GM21515 (cell line): Measurements from ENCODE around the gene PRSS21.

Experiments
- ATAC-seq: cut with Tn5 transposase; IDR thresholded peaks from one replicate; pipeline ENCODE4 v1.9.1; 2021; ENCODE audit not compliant: unreplicated experiment

PRSS21 gene

DNA sequence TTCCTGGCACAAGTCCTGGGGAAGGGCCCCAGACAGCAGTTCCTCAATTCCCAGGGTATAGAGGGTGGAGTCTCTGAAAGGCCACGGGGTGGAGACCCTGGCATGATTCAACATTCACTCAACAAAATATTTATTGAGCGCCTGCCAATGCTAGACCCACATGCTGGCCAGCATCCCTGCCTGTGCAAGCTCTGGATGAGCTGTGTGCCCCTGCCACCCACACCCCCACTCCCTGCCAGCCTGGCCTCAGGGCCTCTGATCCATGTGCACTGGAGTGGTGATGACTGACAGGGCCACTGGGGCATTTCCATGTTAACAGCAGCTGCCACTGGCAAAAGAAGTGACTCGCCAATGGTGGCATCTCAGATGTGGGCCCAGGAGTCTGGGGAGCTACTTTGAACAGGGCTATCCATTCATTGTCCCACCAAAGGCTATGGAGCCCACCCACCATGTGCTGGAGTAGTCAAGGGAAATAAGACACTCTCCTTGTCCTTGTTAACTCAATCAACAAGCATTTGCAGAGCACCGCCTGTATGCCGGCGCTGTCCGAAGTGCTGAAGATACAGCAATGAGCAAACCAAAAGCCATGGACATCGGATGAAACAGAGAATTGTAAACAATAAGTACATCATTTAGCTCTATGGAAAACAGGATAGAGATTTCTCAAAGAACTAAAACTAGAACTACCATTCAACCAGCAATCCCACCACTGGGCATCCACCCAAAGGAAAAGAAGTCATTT lies 44.0 kb downstream of the PRSS21 start:
- ATAC-seq = no peak

DNA sequence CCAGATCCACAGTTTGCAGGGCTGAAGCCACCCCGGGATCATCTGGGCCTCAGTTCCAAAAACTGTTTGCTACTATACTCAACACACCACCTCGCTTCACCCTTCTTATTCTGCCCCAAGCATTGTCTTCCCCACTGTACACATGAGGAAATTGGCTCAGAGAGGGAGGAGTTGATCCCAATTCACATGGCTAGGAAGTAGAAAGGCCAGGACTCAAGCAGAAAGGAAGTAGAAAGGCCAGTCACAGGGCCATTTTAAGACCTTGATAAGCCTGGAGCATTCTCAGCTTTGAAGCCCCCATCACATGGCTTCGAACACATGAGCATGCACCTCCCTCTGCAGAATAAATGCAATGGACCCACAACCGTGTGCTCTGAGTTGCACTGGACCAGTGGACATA lies 48.6 kb downstream of the PRSS21 start:
- no peak for ATAC-seq

DNA sequence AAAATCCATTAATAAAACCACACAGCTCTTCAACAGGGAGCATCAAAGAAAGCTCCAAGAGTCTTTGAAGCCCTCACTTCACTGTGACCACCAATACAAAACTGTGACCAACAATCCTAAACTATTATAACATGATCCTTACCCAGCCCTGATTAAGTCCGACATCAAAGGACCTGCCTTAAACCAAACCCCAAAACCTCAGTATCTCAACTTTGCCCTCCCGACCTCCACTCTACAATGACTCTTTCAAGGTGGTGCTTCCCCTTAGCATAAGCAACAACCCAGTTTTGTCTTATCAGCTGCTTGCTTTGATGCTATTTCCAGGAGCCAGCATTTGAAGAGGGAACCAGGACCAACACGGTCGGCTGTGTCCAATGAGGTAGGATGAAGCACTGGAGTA lies 49.4 kb downstream of the PRSS21 start:
- ATAC-seq = no peak

DNA sequence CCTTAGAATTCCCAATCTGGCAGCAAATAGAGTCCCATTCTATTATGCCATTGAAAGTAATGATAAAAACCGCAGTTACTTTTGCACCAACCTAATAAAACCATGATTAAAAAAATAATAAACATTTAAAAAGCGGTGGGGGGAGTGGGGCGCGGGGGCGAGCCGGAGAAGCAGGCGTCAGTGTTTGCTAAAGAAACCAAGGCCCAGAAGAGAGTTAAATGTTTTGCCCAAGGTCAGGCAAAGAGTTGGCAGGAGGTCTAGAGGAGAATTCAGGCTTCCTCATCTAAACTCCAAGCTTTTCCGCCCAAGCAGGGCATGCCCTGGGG lies 50.6 kb downstream of the PRSS21 start:
- ATAC-seq = no peak

DNA sequence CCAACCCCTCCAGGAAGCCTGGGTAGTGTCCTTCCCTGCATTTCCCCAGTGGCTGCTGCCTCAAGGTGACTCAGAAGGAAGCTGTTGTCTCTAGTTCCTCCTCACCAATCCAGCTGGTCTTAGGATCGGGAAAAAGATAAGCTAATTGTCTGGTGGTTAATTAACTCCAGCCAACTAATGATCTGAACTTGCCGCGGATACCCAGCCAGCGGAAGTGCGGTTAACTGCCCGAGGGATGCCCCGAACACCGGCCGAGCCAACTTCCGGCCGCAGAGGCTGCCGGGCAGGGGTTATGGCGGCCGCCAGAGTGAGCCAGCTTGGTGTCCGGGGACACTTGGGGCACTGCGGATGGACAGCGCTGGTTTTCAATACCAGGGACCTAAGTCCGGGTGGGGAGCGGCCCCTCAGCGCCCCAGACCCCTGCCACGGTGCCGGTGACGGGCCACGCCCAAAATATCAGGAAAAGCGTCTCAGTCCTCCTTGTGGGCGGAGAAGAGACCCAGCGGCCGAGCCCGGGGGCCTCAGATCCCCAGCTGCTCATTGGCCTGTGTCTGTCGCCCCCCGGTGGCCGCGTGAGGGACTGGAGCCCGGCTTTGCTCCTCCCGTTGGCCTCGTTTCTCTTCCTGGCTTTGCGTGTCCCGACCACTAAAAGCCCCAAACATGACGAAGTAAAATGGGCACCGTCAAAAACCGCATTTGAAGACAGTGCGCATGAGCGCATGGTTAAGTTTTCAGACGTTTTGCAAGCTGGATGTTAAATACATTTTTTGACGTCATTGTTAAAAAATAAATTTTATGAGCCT lies 51.2 kb downstream of the PRSS21 start:
- peak; percentile 86 for ATAC-seq
